IPS-NIHi11 (cell line): ENCODE measurements around the gene MMS22L.

Experiments used
- DNase-seq: peaks from one replicate; pipeline ENCODE4 v3.0.0; 2012; ENCODE audit warnings: mixed read lengths, low spot score

MMS22L gene

DNA sequence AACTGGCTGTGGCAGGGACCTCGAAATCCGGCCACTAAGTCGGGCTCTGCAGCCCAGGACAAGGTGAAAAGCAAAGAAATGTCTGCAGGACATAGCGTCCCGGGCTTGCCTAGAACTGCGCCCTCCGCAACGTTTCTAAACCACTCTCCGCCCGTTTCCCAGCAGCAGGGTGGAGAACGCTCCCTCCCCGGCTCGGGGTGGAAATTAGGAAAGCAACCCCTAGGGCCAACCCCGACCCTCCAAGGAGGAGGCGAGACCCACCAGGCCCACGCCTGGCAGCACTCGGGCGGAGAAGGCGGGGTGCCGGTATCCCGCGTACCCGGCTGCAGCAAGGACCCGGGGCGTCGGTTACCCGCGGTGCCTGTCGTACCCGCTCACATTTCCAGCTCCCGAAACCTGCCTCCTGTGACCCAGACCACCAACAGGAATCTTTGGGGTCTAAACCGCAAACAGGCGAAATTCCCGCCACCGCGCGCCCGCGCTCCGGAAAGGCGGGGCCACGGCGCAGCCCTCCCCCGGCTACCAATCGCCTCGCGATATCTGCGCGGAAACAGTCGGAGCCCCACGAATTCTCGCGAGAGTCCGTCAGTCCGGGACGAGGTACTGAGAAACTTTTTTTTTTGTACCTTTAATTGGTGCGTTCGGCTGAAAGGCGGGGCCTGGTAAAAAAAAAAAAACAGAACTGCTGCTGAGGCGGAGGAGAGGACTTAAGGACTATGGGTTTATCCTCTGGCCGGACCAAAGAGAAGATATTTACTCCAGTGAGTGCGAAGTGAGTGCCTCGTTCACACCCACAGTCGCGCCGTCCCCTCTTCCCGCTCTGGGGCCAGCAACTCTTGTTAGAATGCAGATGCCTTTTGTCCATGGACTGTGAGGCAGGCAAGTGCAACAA, at the start of gene MMS22L:
Gene MMS22L (minus strand): TSS at position 491 of the 892 bp plus-strand sequence. CDS start 739 bp downstream, outside the sequence.
- peak; percentile 93 for DNase-seq

GRCh38 chr6:97322811-97323210, 39.8 kb upstream of the MMS22L start:
- DNase-seq: no peak

GRCh38 chr6:97322226-97322625, 39.2 kb upstream of the MMS22L start:
- no peak for DNase-seq

- DNase-seq: no peak
Measured at GRCh38 chr6:97316978-97317377, 34.0 kb upstream of the MMS22L start.

DNA sequence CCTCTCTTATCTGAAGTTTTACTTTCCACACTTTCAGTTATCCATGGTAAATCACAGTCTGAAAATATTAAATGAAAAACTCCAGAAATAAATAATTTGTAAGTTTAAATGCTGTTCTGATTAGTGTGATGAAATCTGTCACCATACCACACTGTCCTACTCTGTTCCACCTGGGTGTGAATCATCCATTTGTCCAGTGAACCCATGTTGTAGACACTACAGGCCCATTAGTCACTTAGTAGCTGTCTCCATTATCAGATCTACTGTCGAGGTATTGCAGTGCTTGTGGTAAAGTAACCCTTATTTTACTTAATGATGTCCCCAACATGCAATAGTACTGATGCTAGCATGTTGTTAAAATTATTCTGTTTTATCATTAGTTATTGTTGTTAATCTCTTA, 29.2 kb upstream of the MMS22L start:
- DNase-seq: no peak

DNA sequence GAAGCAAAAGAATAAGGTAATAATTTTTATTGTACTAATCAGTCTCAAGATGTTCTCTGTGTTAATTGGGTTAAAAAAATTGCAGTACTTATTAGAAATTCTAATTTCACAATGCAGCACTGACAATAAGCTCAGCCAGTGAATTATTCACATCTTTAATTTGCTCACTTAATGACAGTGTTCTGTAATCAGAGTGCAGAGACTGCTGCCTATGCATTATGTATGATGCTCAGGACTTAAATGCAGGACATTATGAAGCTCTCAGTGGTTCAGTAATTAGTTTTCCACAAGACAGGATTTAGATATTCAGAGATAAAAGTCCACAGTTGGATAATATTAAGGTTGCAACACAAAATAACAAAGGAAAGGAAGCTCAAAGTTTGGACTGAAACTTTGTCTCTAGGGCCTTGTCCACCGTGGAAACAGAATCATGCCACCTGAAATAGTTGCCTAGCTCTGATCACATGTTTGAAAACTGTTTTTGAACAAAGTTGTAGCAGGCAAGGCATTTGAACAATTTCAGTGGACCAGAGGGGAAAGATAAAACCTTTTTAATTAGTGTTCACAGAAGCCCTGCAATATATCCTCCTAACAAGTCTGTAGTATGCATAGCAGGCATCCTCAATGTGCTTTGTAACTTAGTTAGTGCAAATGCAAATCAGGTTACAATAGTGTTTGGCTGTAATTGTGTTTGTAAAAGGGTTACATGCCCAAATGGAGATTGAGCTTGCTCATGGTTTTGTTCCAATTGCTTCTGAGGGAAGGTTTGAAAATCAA, 23.7 kb upstream of the MMS22L start:
- DNase-seq: no peak

DNA sequence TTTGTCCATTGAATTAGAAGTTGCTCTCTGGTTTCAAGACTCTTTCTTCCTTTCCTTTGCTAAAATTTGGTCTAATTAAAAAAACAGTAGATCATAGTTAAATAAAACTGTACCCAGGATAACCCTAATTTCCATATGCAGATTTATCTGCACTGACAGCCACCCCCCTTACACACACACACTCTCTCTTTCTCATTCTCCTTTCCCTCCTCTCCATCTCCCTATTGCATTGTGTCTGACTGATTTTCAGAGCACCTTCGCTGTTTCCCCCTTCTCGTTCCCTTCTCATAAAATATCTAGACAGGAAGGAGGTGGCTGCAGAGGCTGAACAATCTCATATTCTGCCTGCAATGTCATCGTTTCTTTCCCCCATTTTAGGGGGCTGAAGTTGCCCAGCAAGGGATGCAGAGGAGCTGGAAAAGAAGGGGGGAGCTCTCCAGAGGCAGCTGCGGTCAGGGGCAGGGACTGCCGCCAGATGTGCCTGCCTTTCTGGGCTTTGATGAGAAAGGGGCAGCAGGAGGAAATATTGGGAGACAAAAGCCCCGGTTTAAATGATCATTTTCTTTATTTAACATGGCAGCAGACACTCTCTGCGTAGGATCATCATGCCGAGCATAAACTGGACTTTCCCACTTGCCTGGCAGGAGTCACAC, 22.5 kb upstream of the MMS22L start:
- DNase-seq: peak; percentile 21

GRCh38 chr6:97304701-97305100, 21.7 kb upstream of the MMS22L start:
- DNase-seq: no peak

- DNase-seq: no peak
Measured at GRCh38 chr6:97294451-97294850, 11.4 kb upstream of the MMS22L start.

DNA sequence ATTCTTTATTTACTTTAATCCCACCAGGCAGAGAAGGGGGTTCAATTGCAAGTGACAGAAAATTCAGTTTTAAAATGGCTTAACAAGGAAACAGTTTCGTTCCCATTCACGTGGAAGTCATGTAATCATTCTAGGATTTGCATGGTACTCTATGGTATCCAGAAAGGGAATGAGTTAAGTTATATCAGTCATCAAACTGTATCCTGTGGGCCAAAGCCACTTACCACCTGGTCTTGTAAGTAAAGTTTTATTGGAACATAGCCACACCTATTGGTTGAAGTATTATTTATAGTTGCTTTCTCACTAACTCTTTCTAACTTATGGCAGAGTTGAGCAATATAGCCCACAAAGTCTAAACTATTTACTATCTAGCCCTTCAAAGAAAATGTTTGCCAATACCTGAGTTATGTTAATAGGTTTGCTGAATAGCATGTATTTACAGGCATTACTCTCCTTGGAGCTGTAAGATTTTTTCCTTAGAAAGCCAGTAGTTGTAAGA, 10.2 kb upstream of the MMS22L start:
- no peak for DNase-seq

DNA sequence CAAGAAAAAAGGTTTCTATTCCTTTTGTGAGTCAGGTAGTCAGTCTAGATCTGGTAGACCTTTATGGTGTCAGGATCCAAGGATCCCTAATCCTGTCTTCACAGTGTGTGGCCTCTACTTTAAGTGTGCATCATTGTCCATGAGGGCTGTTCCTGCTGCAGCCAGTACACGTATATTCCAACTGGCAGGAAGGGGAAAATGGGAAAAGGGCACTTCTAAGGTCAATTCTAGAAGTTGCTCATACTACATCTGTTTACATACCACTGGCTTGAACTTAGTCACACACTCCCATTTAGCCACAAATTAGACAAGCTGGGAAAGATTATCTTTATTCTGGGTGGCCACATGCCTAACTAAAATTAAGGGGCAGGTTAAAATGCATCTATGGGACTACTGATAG, 9.7 kb upstream of the MMS22L start:
- DNase-seq: no peak

DNA sequence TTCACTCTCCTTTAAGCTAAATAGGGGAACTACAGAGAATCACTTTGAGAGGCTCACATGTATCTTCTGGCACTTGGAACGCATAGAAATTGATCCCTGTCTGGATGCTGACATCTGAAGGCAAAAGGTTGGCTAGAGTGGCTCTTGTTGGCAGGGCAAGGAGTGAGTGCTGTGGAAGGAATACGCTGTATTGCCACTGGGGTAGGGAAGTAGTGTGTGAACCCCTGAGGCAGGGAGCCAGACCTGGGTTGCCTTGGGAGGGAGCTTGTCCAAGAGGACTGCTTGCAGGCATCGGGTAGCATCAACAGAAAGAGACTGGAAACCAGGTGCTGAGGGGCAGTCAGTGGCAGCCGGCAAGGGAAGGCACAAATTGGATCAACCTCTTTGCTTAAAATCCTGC, 8.9 kb upstream of the MMS22L start:
- DNase-seq: no peak

GRCh38 chr6:97289332-97289731, 6.3 kb upstream of the MMS22L start:
- DNase-seq: no peak

- no peak for DNase-seq
Measured at GRCh38 chr6:97288188-97288587, 5.2 kb upstream of the MMS22L start.

- DNase-seq: peak; percentile 23
Measured at GRCh38 chr6:97282238-97282725, 734 bp downstream of the MMS22L start.

GRCh38 chr6:97280766-97281165, 2.2 kb downstream of the MMS22L start:
- no peak for DNase-seq

GRCh38 chr6:97275804-97276203, 7.2 kb downstream of the MMS22L start:
- no peak for DNase-seq

DNA sequence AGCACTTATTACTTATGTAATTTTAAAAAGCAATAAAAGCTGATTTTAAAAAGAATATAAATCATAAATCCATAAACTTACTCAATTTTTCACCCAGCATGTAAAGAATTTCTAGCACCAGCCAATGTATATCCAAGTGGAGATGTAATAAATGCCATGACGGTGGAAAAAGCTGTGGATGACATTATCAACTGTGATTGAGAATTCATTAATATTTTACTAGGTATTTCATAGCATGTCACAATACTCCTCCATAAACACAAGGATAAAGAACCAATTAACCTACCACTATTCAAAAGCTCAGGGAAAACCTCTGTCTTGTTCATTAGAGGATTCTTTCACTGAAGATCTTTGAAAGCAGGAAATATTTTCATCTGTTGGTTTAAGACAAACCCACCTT, 13.2 kb downstream of the MMS22L start:
- DNase-seq: no peak

GRCh38 chr6:97262676-97263075, 20.3 kb downstream of the MMS22L start:
- no peak for DNase-seq

GRCh38 chr6:97246842-97247241, 36.2 kb downstream of the MMS22L start:
- DNase-seq: no peak

DNA sequence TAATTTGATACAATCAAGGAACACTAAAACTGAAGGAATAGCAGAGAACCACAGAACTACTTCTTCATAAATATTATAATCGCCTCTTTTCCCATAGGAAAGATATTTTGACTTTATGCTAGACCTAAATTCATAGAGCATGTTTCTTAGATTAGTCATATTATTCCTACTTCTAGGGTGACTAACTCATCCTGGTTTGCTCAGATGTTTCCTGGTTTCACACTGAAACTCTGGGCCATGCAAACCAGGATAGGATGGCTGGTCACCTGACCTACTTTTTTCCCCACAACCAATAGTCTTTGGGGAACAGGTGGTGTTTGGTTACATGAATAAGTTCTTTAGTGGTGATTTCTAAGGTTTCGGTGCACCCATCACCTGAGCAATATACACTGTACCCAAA, 42.8 kb downstream of the MMS22L start:
- no peak for DNase-seq

- DNase-seq: no peak
Measured at GRCh38 chr6:97231911-97232310, 51.1 kb downstream of the MMS22L start.
